HG03097 (cell line): ENCODE measurements around the gene RFT1.

Experiments
- ATAC-seq: cut with Tn5 transposase; IDR thresholded peaks from one replicate; pipeline ENCODE4 v1.9.1; 2021; ENCODE audit not compliant: unreplicated experiment, low FRiP score

Gene RFT1, protein sequence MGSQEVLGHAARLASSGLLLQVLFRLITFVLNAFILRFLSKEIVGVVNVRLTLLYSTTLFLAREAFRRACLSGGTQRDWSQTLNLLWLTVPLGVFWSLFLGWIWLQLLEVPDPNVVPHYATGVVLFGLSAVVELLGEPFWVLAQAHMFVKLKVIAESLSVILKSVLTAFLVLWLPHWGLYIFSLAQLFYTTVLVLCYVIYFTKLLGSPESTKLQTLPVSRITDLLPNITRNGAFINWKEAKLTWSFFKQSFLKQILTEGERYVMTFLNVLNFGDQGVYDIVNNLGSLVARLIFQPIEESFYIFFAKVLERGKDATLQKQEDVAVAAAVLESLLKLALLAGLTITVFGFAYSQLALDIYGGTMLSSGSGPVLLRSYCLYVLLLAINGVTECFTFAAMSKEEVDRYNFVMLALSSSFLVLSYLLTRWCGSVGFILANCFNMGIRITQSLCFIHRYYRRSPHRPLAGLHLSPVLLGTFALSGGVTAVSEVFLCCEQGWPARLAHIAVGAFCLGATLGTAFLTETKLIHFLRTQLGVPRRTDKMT

DNA sequence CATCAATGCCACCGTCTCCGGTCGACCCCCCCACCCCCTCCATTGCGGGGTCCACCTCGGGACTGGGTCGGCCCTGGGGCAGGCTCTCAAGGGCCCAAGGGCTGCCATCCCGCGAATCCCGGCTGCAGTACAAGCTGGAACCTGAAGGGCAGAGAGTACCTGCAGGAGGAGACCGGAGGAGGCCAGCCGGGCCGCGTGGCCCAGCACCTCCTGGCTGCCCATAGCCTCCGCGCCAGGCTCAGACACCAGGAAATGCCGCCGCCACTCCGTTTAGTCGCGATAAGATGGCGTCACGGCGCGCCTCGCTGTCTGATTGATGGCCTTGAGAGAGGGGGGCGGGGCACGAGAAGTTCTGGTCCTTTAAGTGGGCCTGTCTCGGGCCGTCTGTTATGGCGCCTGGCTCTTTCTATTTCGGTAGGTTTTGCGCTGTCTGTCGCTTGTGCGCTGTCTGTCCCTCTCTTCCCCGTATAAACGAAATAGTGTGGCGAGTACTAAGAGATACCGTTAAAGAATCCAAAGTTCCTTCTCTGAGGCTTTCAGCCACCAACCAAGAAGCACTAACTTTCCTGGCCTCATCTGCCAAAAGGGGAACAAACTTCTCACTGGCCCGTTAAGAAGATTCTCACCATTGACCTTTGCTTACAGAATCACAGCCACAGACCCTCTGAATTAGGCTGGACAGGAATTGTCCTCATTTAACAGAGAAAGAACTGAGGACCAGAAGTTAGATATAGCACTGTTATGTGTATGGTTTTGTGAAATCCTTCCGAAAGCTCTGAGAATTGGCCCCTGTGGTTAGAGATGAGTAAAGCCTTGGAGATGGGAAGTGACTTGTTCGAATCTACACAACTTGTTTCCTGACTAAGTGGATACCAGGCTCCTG lies at the start of gene RFT1:
RFT1 (minus strand) TSS at position 257 of the 883 bp plus-strand sequence; CDS start at position 222, 35 bp downstream.
- ATAC-seq: peak; percentile 79

DNA sequence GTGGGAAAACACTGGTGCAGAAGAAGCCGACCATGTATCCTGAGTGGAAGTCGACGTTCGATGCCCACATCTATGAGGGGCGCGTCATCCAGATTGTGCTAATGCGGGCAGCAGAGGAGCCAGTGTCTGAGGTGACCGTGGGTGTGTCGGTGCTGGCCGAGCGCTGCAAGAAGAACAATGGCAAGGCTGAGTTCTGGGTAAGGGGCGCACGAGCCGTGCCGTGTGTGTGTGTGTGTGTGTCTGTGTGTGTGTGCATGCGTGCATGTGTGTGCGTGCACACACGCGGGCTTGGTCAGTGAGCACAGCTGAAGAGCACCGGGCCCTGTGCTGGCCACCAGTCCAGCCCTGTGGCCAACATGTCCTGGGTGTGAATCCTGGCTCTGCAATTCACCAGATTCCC lies 49.3 kb upstream of the RFT1 start:
- no peak for ATAC-seq

DNA sequence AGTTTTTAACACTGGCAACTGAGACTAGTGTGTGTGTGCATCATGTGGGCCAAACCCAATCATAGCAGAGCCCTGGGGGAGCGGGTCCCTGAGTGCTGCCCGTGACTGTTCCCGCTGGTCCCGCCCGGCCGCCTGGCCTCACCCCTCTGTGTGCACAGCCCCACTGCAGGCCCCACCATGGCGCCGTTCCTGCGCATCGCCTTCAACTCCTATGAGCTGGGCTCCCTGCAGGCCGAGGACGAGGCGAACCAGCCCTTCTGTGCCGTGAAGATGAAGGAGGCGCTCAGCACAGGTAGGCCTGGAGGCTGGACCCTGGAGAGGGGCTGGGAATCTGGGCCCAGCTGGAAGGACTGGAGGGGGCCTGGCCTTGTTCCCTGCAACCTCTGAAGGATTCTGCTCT lies 48.0 kb upstream of the RFT1 start:
- no peak for ATAC-seq

DNA sequence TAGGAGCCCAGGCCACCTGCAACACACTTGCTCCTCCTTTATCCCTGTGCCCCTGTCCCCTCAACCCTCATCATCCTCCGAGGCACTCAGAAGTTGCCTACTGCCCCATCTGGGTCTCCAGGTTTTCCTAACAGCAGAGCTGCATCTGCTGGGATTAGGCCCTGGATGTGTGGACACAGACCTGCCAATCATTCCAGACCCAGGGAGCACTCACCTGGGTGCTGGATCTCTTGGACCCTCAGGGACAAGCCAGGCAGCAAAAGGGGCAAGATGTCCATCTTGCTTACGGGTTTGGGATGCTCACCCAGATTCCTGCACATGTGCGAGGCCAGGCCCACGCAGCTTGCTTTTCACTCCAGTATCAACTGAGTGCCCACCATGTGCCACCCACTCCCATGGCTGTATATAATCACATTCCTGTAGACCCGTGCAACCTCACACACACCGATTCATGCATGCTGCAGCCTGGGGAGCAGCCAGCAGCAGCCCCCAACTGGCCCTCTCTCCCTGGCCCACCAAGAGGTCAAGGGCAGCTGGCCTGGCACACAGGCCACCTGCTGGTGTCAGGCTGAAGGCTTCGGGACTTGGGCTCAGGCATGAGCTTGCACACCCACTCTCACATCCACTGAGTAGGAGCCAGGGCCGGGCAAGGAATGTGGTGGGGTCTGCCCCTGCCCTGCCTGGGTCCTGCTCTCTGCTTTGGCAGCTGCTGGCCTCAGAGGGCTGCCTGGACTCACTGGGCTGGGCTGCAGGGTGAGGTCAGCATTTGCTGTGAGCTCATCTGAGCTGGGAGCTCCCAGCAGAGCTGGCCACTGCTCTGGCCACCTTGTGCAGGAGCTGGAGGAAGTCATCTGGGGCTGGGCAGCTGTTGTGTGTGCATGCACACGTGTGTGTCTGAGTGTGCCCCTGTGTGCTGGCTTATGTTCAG lies 45.6 kb upstream of the RFT1 start:
- no peak for ATAC-seq

DNA sequence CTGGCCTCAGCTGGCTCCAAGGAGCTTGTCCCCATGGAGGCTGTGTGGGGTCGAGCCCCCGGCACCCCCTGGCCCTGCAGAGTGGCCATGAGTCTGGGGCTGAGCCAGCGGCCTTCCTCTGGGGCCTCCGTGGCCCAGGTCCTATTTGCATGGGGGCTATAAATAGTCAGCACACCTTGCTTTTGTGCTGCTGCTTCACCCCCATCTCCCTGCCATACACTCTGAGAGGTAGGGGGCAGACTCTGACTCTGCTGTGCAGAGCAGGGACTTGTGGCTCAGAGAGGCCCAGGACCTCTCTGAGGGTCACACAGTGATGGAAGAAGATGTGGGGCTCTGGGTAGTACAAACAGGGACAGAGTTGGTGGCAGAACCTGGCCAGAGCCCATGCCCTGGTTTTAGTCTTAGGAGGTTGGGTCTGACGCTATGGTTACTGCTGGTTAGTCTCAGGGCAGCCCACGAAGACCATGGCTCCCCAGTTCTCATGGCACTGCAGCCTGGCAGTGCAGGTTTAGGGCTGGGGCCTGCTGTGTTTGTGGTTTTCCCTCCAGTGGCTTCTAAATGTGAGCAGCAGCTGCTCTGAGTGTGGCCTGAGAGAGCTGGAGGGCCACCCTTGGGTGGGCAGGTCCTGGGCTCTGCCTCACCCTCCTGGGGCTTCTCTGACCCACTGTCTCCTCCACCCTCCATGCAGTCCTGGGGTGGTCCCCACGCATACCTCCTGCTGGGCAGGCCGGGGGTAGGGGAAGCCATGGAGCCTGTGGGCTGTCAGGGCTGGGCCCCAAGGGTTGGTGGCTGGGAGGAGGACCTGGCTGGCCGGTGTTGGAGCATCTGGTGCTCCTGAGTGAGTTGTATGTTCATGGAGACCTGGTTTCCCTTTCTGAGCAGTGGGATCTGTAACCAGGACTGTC lies 44.4 kb upstream of the RFT1 start:
- ATAC-seq: no peak

DNA sequence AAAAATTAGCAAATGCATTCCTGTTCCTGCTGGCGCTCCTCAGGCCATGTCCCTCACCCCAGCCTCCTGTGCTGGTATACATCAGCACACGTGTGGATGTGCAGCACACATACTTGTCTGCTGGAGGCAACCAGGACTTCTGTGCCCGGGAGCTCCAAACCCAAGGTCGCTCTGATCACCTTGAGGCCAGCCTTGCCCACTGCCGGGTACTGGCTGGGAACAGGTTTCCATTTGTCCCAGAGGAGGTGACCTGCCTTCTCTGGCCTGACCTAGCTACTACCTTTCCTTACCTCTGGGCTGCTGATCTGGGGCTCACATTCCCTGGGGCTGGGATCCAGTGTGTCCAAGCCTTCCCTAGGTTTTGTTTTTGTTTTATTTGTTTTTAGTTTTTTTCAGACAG lies 42.9 kb upstream of the RFT1 start:
- ATAC-seq: no peak

DNA sequence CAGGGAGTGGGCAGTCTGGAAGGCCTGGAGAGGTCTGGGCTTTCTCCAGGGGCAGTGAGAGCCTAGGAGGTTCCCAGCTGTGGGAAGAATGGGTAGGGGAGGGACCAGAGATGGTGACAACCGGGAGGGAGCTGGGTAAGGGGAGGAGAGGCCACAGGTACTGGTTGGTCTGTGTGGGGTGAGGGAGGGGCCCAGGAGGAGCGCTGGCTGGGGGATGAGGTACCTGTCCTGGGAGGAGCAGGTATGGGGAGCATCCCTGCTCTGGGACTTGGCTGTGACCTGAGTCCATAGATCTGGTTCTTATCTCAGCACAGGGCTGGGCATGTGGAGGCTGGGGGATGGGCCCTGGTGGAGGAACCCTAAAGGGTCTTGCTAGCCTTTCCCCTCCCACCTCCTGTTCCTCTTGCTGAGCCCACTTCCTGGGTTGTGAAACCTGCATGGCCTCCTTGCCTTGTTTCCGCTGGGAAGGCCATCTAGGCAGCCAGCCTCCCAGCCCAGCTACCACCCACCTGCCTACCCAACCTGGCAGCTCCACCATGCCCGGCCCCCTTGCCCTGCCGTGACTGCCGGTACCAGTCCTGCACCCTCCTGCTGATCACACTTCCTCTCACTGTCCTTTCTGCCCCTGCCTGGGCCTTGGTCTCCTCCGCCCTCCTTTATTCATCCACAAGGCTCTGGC lies 41.7 kb upstream of the RFT1 start:
- no peak for ATAC-seq

DNA sequence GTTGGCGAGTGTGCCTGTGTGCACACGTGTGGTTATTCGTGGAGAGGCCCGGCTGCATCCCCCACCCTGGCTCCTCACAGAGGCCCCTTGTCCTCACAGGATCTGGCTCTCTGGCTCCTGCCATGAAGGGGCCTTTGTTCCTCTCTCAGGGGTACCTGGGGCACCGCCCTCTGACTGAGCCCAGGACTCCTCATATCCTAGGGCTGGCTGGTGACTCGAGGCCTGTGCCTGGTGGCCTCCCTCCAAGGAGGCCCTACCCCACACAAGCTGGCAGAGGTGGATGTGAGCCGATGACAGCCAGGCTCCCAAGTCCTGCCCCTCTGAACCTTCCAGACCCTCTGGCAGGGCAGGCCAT lies 40.8 kb upstream of the RFT1 start:
- no peak for ATAC-seq

DNA sequence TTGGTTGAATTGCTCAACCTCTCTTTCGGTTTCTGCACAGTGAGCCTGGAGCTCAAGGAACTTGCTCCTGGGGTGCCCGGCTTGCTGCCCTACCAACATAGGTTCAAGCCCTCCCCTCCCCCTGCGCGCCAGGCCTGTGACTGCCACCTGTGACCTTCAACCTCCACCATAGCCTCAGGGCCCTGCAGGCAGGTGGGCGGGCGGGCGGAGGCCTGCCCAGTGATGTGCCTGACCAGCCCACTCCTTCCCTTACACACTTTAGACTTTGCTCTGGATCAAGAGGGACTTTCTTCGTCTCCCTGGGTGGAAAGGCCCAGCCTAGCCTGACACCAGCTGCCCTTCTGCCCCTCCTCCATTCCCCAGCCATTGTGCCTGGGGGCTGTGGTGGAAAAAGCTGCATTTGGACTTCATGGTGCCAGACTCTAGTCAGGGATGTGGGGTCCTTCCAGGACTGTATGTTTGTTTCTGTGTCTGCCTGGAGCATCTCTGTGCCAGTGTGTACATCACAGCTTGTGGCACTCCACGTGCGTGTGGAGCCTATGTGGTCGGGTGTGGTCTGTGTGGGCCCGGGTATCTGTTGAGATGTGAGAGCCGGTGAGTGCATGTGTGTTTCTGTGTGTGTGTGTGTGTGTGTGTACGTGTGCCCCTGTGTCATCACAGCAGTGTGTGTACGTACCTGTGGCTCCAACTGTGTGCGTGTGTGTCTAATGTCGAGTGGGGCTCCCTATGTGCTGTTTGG lies 40.3 kb upstream of the RFT1 start:
- ATAC-seq: no peak

DNA sequence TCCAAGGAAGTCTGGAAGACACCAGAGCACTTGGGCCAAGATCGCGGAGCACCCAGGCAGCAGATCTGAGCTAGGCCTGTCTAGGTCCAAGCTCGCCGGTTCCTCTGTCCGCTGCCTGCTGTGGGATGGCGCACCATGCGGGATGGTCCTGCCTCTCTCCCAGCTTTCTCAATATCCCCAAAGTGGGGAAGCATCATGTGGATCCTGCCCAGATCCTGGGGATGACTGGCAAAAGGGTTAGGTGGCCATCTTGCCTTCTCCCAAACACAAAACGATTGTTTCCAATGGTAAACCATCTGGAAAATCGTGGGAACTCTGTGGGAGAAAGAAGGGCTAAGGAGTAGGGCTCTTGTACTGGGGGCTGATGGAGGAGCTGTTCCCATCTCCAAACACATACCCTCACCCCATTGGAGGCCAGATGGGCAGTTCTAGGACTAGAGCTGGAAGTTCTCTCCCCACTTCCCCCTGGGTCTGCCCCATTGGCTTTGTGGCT lies 39.6 kb upstream of the RFT1 start:
- ATAC-seq: no peak

DNA sequence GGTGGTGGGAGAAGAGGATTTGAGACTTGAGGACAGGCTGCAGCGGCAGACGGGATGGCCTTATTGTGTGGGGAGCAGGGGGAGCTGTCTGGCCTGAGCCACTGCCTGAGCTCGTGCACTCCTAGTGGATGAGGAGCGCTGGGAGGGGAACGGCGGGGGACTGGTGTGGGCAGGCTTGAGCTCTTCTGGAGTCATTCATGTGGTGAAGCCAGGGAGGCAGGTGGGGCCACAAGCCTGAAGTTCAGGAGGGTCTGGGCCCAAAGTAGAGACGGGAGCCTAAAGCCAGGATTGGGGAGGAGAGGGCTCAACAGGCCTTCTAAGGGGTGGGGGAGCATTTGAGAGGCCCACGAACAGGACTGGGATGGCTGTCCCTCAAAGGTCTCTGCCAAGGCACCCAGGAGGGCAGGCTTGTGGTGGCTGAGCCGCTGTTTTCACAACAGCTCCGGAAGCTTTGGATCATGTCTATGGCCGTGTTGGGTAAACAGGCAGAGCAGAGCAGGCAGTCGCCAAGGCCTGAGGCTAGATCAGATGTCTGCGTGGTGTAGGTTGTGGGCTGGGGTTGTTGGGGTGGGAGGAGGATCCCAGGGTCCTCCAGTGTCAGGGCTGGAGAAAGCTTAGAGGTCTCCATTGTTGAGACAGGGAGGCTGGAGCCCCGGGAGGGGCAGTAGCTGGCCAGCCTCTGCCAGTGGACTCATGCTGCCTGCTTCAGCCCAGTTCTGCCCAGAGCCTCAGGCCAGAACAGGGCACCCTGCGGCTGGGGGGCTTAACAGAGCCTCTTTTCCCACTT lies 39.0 kb upstream of the RFT1 start:
- no peak for ATAC-seq

DNA sequence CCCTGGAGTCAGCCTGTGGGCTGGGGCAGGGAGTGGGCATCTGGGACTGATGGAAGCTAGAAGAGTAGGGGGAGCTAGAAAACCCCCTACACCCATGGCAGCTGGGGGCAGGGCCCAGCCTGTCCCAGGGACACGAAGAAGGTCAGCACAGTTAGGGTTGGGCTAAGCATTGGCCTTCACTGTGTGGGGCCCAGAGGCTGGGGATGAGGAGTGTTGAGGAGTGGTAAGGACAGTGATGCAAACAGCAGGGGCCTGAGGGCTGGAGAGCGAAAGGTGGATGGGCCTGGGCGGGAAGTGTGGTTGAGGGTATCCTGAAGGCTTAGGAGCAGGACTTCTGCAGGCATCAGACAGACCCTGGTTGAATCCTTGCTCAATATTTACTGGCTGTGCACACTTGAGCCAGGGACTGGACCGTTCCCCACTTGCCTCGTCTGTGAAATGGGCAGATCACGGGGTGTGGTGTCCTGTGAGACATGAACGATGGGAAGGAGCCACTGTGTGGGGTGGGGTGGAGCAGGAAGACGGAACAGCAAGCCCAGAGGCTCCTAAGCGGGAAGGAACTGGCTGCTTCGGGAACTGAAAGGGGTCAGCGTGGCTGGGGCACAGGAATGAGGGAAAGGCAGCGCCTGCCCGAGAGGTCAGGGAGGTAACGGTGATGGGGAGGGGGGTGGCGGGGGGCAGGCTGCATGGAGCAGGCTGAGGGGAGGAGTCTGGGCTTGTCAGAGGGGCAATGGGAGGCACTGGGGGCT lies 38.1 kb upstream of the RFT1 start:
- no peak for ATAC-seq

DNA sequence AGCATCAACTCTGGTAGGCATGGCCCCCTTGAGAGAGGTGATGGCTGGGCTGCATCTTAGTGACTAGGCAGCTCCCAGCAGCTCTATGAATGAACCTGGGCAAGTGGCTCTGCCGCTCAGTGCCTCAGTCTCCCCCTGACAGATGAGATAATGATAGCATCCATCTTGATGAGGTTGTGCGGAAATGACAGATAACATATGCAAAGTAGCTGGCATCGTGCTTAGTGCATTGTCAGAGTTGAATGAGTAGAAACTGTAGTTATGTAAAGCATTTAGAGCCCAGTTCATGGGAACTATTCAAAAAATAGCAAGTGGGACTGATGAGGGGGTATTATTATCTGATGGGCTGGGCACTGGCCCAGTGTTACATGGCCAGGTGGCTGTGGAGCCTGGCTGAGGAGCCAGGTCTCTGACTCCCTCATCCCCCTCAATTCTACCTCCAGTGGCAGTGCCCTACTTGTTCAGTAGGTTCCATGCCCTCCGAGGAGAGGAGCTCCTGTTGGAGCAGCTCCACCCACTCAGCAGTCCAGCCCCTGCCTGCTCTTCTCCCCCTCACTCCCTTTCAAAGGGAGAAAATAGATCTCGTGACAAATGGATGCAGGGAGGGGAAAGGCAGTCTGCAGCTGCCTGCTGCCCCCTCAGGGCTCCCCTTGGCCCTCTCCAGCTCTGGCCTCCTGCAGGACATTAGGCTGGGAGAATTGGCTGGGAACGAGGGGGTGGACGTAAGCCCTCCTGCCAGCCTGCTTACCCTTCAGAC lies 37.4 kb upstream of the RFT1 start:
- ATAC-seq: no peak

DNA sequence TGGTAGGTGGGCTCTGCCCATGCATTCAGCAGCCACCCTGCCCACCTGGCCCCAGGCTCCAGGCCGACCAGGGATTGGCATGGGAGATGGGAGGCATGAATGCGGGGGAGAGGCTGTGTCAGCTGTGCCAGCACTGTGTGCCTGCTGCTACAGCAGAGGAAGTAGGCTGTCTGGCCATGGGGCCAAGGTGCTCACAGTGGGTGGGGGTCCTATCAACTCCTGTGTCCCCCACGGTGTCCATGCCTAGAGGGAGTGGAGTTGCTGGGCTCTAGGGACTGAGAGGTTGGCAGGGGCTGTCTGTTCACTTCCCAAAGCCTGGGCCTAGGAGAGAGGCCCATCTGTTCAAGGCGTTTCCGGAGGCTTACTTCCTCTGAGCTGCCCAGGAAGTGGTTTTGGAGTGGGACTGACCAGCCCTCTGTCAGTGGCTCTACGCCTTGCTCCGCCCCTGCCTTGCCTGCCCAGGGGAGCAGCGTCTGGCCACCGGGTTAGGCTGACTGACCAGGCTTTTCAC lies 36.6 kb upstream of the RFT1 start:
- no peak for ATAC-seq

DNA sequence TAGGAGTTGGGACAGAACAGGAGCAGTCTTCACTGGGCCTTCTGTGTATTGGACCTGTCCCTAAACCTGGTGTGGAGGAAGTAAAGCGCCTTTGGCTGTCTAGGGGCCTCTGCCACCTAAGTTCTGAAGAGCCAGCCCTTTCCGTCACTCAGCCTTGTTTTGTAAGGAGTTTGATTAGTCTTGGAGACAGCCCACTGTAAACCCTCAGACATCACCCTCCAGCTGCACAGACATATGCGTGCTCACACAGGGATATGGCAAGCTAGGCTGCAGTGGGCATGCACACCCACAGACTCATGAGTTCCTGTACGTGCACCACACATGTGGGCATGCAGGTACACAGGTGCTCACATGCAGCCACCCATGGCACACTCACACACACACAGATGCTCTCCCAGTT lies 36.0 kb upstream of the RFT1 start:
- no peak for ATAC-seq

DNA sequence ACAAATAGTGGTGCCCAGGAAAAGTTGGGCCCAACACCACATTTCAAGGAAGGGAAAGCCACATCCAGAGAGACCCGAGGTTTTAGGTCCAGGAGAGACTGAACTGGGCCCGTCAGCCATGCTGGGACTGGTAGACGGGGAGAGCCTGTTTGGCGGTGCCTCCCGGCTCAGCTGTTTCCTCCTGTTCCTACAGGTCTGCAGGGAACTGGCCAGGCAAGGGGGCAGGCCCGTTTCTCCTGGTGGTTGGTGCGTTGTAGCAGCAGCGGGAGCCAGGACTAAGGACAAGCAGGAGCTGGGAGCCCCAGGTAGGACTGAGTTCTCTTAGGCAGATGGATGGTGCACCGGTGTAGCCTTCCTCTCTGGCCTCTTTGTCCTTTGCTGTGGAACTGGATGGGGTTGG lies 34.7 kb upstream of the RFT1 start:
- no peak for ATAC-seq
